ENCODE measurements around the gene ADAM12. TPM values are rescaled to one million over a fixed set of nuclear protein-coding genes. Genes with fewer than 3 reads are reported as not detected.

Gene ADAM12
- total RNA-seq, 4 donors from 2014 or later, result 0.78 to 10.5 (median 1.2) TPM

GRCh38 chr10:126064512-126064911 lies 323.8 kb downstream of the ADAM12 start:
- Histone ChIP-seq H3K9me3 (peaks cover 0 to 6% (median 0%) of the 10 kb centered on the region in 4 donors), H3K27ac (no peak overlapping the region), H3K4me3 (no peak overlapping the region), H3K27me3 (no peaks in the 10 kb centered on the region), H3K4me1 (peaks cover 0 to 15% (median 6%) of the 10 kb centered on the region in 4 donors), H3K36me3 (no peaks in the 10 kb centered on the region)
- WGBS, 2 donors, result 82 to 90% methylated on average over 10 to 16 of the region's 16 CpGs
- DNase-seq (ENCODE audit: low spot score in 2 of 2), result no peak
- TF ChIP-seq POLR2A (IDR thresholded peaks at IDR 0.05) (no peak), EP300 (IDR thresholded peaks at IDR 0.05) (no peak), CTCF (IDR thresholded peaks at IDR 0.05) (no peak)

GRCh38 chr10:126063353-126063791 lies 324.9 kb downstream of the ADAM12 start:
- 51 to 58% methylated on average over 6 of the region's 6 CpGs for whole genome bisulfite sequencing, 2 donors
- Histone ChIP-seq H3K36me3 (no peaks in the 10 kb centered on the region), H3K27me3 (no peaks in the 10 kb centered on the region), H3K9me3 (peaks cover 0 to 6% (median 0%) of the 10 kb centered on the region in 4 donors), H3K4me3 (no peak overlapping the region), H3K27ac (peak overlapping the region in 1 of 4 donors; percentile 69), H3K4me1 (peaks cover 0 to 15% (median 6%) of the 10 kb centered on the region in 4 donors)
- TF ChIP-seq POLR2A (IDR thresholded peaks at IDR 0.05), result no peak
- no peak for TF ChIP-seq EP300 (IDR thresholded peaks at IDR 0.05)
- DNase-seq (ENCODE audit: low spot score in 2 of 2), result no peak

- Histone ChIP-seq H3K4me3 (no peak overlapping the region), H3K9me3 (peaks cover 0 to 6% (median 0%) of the 10 kb centered on the region in 4 donors), H3K27ac (peak overlapping the region in 2 of 4 donors; percentile 21 to 69), H3K27me3 (no peaks in the 10 kb centered on the region), H3K4me1 (peaks cover 0 to 15% (median 6%) of the 10 kb centered on the region in 4 donors), H3K36me3 (no peaks in the 10 kb centered on the region)
- 33 to 45% methylated on average over 10 to 11 of the region's 11 CpGs for WGBS, 2 donors
- peak; percentile 81 to 88 for DNase-seq (ENCODE audit: low spot score in 2 of 2)
- no peak for TF ChIP-seq EP300 (IDR thresholded peaks at IDR 0.05)
- no peak for TF ChIP-seq CTCF (IDR thresholded peaks at IDR 0.05)
- TF ChIP-seq POLR2A (IDR thresholded peaks at IDR 0.05), result no peak
Measured at GRCh38 chr10:126062131-126063032, 325.9 kb downstream of the ADAM12 start.

- H3K4me1 ChIP-seq, result peaks cover 0 to 15% (median 6%) of the 10 kb centered on the region in 4 donors
- no peak for DNase-seq (ENCODE audit: low spot score in 2 of 2)
- H3K36me3 ChIP-seq, result no peaks in the 10 kb centered on the region
- peaks cover 0 to 6% (median 0%) of the 10 kb centered on the region in 4 donors for H3K9me3 ChIP-seq
- no peak overlapping the region for H3K27ac ChIP-seq
- TF ChIP-seq CTCF (IDR thresholded peaks at IDR 0.05) (no peak), POLR2A (IDR thresholded peaks at IDR 0.05) (no peak), EP300 (IDR thresholded peaks at IDR 0.05) (no peak)
- H3K27me3 ChIP-seq, result no peaks in the 10 kb centered on the region
- H3K4me3 ChIP-seq, result no peak overlapping the region
- 80 to 92% methylated on average over 3 of the region's 3 CpGs for WGBS, 2 donors
Measured at GRCh38 chr10:126061526-126061925, 326.8 kb downstream of the ADAM12 start.

- TF ChIP-seq EP300 (IDR thresholded peaks at IDR 0.05) (no peak), POLR2A (IDR thresholded peaks at IDR 0.05) (no peak), CTCF (IDR thresholded peaks at IDR 0.05) (no peak)
- Histone ChIP-seq H3K4me3 (no peak overlapping the region), H3K36me3 (no peaks in the 10 kb centered on the region), H3K9me3 (peaks cover 0 to 6% (median 0%) of the 10 kb centered on the region in 4 donors), H3K27ac (no peak overlapping the region), H3K27me3 (no peaks in the 10 kb centered on the region), H3K4me1 (peaks cover 0 to 15% (median 6%) of the 10 kb centered on the region in 4 donors)
- 33 to 50% methylated on average over 11 of the region's 11 CpGs for WGBS, 2 donors
- DNase-seq (ENCODE audit: low spot score in 2 of 2), result peak in 1 of 2 donors; percentile 12
Measured at GRCh38 chr10:126060261-126060931, 327.9 kb downstream of the ADAM12 start.
